ENCODE measurements around the gene ZNF584. TPM values are rescaled to one million over a fixed set of nuclear protein-coding genes. Genes with fewer than 3 reads are reported as not detected.

Gene ZNF584
- total and polyA plus RNA-seq, 8 donors, result 4.1 to 8.5 (median 5.1) TPM

GRCh38 chr19:58396691-58397532, 11.5 kb upstream of the ZNF584 start:
- 26 to 31% methylated on average over 55 to 58 of the region's 58 CpGs for WGBS, 2 donors
- FAIRE-seq (no peak), DNase-seq (peak in 3 of 6 donors; percentile 22 to 71 (median 26)), ATAC-seq (no peak)
- H3K36me3 ChIP-seq, result peaks cover 4 to 23% (median 22%) of the 10 kb centered on the region in 3 donors
- no peak for TF ChIP-seq CTCF (IDR thresholded peaks at IDR 0.05)
- no peak overlapping the region for H3K27ac ChIP-seq
- no peak overlapping the region for H3K4me3 ChIP-seq
- H3K9me3 ChIP-seq, result no peaks in the 10 kb centered on the region
- no peaks in the 10 kb centered on the region for H3K27me3 ChIP-seq
- intact Hi-C loops (cut with DNase I), result no loop called here
- peaks cover 0 to 5% (median 5%) of the 10 kb centered on the region in 3 donors for H3K4me1 ChIP-seq

GRCh38 chr19:58397533-58398037, 10.9 kb upstream of the ZNF584 start:
- no peak overlapping the region for H3K27ac ChIP-seq
- H3K4me1 ChIP-seq, result peaks cover 0 to 8% (median 8%) of the 10 kb centered on the region in 3 donors
- no peaks in the 10 kb centered on the region for H3K9me3 ChIP-seq
- H3K27me3 ChIP-seq, result no peaks in the 10 kb centered on the region
- H3K4me3 ChIP-seq, result no peak overlapping the region
- DNase-seq (peak in 1 of 6 donors; percentile 12), ATAC-seq (no peak), FAIRE-seq (no peak)
- intact Hi-C loops (cut with DNase I), result no loop called here
- H3K36me3 ChIP-seq, result peaks cover 4 to 23% (median 22%) of the 10 kb centered on the region in 3 donors
- TF ChIP-seq CTCF (IDR thresholded peaks at IDR 0.05), result no peak
- 66 to 68% methylated on average over 7 of the region's 7 CpGs for WGBS, 2 donors

- H3K27me3 ChIP-seq, result no peaks in the 10 kb centered on the region
- H3K36me3 ChIP-seq, result peaks cover 4 to 18% (median 18%) of the 10 kb centered on the region in 3 donors
- no peak for FAIRE-seq
- H3K4me3 ChIP-seq, result no peak overlapping the region
- intact Hi-C loops (cut with DNase I), result no loop called here
- ATAC-seq, result no peak
- no peaks in the 10 kb centered on the region for H3K9me3 ChIP-seq
- H3K27ac ChIP-seq, result no peak overlapping the region
- DNase-seq, result peak in 1 of 6 donors; percentile 6
- 69 to 72% methylated on average over 4 of the region's 4 CpGs for WGBS, 2 donors
- TF ChIP-seq CTCF (IDR thresholded peaks at IDR 0.05), result no peak
- H3K4me1 ChIP-seq, result peaks cover 0 to 8% (median 8%) of the 10 kb centered on the region in 3 donors
These were observed 10.4 kb upstream of the ZNF584 start for GRCh38 chr19:58398087-58398486.

GRCh38 chr19:58398545-58398944, 9.9 kb upstream of the ZNF584 start:
- no peaks in the 10 kb centered on the region for H3K27me3 ChIP-seq
- H3K9me3 ChIP-seq, result no peaks in the 10 kb centered on the region
- FAIRE-seq (no peak), ATAC-seq (no peak), DNase-seq (no peak)
- WGBS, 2 donors, result 90 to 93% methylated on average over 6 of the region's 6 CpGs
- H3K27ac ChIP-seq, result no peak overlapping the region
- no peak for TF ChIP-seq CTCF (IDR thresholded peaks at IDR 0.05)
- no peak overlapping the region for H3K4me3 ChIP-seq
- H3K36me3 ChIP-seq, result peaks cover 4 to 14% (median 13%) of the 10 kb centered on the region in 3 donors
- peaks cover 0 to 8% (median 8%) of the 10 kb centered on the region in 3 donors for H3K4me1 ChIP-seq
- intact Hi-C loops (cut with DNase I), result no loop called here

GRCh38 chr19:58399903-58400302, 8.5 kb upstream of the ZNF584 start:
- H3K36me3 ChIP-seq, result peaks cover 0 to under 1% (median 0%) of the 10 kb centered on the region in 3 donors
- no peak for TF ChIP-seq CTCF (IDR thresholded peaks at IDR 0.05)
- no peak overlapping the region for H3K4me3 ChIP-seq
- DNase-seq, result no peak
- intact Hi-C loops (cut with DNase I), result no loop called here
- no peak overlapping the region for H3K27ac ChIP-seq
- no peak for FAIRE-seq
- peaks cover 0 to 8% (median 8%) of the 10 kb centered on the region in 3 donors for H3K4me1 ChIP-seq
- WGBS, 2 donors, result 88 to 94% methylated on average over 3 of the region's 3 CpGs
- H3K27me3 ChIP-seq, result no peaks in the 10 kb centered on the region
- no peaks in the 10 kb centered on the region for H3K9me3 ChIP-seq
- ATAC-seq, result no peak
